NCI-H524 treated with DMSO at 0.1 percent for 48 hours (cell line): ENCODE results near the gene IGF1R.
A peak's percentile ranks its signal among the peaks of the same experiment; 100 is the strongest.

ENCODE experiments used
- DNase-seq: peaks from one replicate; lab custom pipeline; 2025; lab: John Stamatoyannopoulos, UW

IGF1R gene

DNA sequence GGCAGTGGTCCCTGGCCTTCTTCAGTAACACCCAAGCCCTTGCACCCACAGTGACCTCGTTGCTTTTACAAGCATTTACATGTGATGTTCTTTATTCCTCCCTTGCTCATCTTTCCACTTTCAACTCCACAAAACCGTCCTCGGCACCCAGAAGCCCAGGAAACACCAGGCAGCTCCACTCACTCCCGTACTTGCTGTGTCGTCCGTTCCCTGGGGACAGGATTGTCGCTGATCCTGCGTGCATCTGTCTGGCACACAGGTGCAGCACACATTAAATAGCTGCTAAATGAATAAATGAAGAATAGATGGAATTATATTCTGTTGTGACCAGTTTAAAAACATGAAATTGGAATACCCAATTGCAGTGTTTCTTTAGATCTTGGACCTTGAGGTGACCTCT, 239.6 kb downstream of the IGF1R start:
- peak; percentile 56 for DNase-seq

DNA sequence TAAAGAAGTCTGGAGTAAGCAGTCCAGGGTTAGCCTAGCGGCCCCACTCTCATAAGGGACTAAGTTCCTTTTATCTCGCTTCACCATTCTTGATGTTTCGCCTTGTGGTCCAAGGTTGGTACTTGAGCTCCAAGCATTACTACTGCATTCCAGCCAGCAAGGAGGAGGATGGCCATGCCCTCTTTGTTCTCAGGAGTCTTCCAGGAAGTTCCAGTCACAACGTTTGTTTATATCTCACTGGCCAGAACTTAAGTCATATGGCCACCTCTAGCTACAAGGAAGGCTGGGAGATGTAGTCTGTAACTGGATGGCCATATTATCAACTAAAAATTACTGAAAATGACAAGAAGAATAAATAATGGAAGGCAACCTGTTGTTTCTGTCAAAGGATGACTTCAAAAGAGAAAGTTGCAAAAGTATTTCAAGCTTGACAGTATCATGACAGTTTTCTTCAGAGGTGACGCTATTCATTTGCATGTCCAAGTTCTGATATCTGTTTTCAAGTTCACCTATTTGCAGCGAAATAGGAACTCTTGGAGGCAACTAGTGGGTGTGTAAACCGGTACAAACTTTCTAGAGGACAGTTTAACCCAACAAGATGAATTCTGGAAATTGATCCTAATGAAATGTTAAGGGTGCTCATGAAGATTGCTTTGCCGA, 240.6 kb downstream of the IGF1R start:
- no peak for DNase-seq

DNA sequence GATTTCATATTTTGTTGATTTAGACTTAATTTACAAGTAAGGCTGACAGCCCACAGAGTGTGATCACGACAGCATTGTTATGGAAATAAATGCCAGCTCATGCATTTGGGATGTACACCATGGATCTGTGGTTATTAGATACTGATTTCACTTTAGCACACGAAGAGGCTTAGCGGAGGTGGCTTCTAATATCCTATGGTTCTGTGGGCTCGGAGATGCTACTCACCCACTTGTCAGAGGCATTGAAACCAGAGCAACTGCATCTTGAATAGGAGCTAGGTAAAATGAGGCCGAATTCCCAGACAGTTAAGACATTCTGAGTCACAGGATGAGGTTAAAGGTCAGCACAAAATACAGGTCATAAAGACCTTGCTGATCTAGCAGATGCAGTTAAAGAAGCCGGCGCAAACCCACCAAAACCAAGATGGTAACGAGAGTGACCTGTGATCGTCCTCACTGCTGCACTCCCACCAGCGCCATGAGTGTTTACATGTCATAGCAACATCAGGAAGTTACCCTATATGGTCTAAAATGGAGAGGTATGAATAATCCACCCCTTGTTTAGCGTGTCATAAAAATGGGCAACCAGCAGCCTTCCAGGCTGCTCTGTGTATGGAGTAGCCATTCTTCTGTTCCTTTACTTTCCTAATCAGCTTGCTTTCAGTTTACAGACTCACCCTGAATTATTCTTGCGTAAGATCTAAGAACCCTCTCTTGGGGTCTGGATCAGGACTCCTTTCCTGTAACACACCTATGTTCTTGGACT, 241.8 kb downstream of the IGF1R start:
- DNase-seq = no peak

DNA sequence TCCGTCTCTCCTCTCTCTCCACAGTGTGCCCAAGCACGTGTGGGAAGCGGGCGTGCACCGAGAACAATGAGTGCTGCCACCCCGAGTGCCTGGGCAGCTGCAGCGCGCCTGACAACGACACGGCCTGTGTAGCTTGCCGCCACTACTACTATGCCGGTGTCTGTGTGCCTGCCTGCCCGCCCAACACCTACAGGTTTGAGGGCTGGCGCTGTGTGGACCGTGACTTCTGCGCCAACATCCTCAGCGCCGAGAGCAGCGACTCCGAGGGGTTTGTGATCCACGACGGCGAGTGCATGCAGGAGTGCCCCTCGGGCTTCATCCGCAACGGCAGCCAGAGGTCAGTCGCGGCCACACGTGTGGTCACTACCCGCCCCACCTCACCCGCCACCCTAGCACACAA, 243.0 kb downstream of the IGF1R start:
- no peak for DNase-seq

DNA sequence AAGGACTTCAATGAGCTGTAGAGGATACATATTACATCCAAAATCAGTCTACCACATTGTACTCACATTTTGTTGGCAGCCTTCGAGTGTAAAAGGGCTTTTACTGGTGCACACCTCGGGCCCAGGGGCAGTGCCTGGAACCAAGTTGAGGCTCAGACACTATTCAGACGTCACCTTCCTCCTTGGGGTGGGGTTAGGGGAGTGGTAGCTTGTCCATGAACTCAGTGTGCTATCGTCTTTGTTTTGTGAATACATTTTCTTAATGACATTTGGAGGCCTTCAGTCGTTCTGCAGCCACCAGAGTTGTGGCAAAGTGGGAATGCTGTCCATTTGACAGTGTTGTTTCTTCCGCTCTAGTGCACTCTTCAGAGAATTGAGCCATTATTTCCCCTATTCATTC, 245.1 kb downstream of the IGF1R start:
- no peak for DNase-seq

DNA sequence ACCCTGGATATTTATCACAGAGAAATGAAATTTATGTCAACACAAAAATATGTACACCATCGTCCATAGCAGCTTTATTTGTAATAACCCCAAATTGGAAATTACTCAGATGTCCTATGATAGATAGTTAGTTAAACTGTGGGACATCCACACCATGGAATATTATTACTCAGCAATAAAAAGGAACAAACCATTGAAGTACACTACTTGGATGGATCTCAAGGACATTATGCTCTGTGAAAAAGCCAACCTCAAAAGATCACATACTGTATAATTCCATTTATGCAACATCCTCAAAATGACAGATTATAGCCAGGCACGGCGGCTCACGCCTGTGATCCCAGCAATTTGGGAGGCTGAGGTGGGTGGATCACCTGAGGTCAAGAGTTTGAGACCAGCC, 246.0 kb downstream of the IGF1R start:
- no peak for DNase-seq

DNA sequence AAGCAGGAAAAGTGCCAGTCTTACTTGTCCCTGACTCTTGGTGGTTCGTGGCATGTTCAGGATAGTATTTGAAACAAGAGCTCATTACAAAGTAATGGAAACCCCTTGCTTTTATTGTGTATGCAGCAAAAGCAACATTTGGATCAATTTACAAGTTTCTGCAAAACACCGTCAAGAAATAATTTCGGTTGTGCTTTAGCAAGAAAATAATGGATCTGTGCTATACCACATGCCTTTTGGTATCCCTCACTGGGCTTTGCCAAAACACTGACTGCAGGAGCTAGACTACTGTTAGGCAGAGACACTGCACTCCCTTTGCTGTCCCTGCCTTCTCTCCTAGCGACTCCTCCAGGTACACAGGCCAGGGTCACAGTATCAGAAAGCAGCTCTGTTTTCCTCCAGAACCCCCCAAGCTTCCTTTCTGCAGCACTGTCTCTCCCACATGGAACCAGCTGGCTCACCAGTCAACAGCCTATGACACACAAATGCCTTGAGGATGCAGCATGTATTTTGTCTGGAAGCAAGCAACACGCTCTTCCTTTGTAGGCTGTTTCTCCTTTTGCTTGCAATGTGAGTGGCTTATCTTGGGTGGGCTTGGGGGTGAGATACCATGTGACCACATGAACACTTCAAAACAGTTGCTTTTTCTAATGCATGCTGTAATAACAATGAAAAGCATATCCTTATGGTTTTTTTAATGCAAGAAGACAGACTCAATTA, 247.8 kb downstream of the IGF1R start:
- no peak for DNase-seq

DNA sequence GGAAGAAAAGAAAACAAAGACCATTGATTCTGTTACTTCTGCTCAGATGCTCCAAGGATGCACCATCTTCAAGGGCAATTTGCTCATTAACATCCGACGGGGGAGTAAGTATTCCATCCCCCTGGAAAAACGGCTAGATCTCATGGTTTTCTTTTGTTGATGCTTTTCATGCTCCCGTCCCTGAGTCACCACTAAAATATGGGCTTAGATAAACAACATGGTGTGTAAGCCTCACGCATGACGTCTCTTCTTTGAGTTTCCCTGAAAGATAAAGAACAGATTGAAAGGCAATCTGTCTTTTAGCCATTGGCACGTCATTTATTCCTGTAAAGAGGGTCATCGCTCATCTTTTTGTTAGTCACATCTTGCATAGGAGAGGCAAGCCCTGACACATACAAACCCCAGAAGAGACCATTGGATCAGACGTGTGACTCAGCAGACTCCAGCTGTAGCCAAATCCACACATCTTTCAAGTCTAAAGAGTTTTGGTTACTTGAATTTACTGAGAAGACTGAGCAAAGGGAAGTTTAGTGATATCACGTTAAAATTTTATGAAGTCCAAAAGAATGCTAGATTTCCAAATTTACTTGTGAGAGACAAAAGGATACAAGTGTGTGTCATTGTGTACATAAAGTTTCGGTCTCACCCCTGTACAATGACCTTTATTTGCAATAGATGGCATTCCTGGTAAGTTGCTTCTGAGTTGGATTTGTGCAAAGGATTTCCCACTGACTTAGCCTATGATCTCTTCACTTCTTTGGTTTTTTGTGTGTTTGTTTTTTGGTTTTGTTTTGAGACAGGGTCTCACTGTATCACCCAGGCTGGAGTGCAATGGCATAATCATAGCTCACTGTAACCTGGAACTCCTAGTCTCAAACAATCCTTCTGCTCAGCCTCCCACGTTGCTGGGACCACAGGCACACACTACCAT, 248.7 kb downstream of the IGF1R start:
- no peak for DNase-seq

DNA sequence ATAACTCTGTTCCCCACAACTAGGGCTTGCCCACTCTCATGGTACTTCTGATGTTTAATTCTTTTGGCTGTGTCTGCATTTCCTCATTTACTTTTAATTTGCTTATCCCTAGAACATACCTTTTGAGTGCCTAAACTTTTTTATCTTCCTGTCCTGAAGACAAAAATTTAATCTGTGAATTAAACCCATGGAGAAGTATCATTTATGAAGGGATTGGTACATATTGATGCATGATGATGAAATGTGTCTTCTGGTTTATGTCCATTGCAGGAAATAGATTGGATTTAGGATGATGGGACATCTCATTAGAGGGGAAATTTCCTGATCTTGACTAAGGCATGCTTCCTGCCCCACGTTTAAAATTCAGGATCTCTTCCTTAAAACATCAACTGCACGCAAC, 249.8 kb downstream of the IGF1R start:
- DNase-seq = no peak

DNA sequence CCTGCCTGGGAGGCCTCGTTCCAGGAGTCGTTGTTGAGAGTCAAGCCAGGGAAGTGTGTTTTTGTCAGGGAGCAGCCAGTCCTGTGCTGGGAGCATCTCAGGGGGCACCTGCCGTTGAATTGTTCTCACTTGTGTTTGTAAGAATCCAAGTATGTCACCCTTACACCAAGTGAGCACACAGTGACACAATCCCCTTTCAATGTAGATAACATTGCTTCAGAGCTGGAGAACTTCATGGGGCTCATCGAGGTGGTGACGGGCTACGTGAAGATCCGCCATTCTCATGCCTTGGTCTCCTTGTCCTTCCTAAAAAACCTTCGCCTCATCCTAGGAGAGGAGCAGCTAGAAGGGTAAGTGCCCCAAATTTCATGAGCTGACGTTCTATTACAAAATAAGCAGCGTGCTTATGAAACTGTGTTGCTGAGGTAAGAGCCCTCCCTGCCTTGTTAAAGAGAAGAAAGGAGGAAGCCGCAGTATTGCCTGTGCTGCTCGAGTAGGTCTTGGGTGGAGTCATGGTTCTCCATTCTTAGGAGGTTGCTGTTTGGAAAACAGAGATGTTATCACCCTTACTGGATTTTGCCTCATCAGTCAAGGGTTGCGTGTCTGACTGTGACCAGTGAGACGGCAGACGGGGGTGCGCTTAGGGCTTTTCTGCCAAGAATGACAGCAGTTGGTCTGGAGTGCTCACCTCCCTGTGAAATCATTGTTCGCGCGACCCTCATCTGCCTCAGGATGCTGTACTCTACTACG, 251.1 kb downstream of the IGF1R start:
- DNase-seq = no peak

DNA sequence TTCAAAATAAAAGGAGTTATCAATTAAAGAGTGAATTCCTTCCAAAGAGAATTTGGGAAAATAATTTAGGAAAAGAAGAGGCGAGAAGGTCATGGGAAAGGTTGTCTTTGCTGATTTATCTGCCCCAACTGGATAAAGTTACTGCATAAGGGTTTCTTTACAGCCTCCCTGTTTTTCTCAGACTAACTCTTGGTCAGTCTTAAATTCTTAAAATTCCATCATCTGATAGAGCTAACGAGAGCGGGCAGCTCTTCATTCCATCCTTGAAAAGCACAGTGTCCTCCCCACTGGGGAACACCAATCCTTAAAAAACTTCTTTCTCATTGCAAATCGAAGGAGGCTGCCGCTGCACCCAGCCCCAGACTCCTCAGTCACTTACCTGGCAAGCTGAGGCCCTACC, 252.0 kb downstream of the IGF1R start:
- no peak for DNase-seq

DNA sequence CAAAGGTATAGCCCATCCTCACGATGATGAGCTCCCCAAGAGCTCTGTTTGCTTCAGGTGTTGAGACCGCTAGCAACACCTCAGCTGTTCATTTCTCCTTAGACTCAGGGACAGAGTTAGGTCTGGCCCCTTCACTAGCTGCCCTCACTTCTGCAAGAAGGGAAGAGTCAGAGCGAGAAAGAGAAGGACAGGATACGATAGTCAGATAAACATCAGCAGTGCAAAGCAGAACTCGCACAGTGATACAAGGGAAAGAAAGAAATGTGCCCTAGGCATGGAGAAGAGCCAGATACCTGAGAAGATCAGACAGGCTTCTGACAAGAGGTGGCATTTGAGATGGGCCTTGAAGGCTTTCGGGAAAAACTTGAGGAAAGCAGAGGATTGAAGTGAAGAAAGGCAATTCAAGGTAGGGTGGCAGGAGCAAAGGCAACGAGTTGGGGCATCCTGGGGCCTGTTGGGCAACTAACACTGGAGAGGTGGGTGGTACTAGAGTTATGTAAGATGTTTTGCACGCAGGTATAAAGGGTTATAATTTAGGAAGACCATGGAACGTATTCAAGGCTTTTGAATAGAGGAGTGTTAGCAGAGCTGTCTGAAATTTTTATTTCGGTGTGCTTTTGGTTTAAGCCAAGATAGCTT, 253.2 kb downstream of the IGF1R start:
- DNase-seq = no peak

DNA sequence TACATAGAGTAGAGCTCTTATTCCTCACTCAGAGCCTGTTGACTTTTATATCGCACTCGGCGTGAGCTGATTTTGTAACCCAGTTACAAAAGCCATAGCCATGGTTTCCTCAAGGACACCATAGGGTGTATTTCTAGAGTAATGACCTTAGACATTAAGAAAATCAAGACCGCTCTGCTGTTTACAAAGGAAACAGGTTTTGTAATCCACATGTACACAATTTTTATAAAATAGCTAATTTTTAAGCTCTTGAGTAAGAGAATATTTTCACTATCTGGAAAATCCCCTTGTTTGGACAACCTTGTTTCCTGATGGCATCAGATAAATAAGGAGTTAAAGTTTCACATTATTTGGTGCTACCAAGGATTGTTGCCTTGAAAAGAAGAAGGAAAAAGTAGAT, 254.6 kb downstream of the IGF1R start:
- no peak for DNase-seq

DNA sequence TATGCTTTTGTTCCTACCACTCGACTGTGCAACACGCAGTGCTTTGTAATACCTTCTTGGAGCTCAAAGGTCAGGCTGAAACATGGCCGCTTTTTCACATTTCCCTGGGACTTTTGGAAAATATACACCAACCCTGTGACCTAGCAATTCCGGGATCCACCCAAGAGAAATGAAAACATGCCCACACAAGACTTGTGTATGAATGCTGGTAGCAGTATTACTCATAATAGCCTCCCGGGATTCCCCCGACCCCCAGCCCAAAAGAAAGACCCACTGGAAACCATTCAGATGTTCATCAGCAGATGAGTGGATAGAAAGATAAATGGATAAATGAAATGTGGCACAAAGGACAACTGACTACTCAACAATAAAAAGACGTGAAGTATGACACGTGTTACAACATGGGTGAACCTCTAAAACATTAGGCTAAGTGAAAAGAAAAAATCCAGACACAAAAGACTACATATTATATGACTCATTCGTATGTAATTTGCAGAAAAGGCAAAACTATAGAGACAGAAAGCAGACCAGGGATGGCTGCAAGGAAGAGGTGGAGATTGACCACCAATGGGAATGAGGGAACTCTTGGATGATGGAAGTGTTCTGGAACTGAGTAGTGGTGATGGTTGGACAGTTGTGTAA, 255.2 kb downstream of the IGF1R start:
- no peak for DNase-seq

DNA sequence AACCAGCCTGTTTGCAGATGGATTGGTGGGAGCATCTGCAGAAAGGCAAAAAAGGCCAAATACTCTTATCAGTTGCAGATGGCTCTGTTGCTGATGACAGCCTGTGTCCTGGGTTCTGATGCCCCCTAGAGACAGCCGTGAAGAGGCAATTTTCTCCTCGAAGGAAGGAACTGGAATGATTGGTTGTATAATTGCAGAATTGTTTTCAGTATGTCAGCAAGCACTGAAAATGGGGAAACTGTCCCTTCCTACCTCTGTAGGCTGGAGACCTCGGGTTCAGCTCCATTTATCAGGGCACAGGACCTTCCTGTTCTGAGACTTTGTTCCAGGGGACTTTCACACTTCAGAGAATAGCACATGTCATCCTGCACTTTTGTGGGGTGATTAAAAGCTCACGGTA, 256.2 kb downstream of the IGF1R start:
- DNase-seq = no peak

DNA sequence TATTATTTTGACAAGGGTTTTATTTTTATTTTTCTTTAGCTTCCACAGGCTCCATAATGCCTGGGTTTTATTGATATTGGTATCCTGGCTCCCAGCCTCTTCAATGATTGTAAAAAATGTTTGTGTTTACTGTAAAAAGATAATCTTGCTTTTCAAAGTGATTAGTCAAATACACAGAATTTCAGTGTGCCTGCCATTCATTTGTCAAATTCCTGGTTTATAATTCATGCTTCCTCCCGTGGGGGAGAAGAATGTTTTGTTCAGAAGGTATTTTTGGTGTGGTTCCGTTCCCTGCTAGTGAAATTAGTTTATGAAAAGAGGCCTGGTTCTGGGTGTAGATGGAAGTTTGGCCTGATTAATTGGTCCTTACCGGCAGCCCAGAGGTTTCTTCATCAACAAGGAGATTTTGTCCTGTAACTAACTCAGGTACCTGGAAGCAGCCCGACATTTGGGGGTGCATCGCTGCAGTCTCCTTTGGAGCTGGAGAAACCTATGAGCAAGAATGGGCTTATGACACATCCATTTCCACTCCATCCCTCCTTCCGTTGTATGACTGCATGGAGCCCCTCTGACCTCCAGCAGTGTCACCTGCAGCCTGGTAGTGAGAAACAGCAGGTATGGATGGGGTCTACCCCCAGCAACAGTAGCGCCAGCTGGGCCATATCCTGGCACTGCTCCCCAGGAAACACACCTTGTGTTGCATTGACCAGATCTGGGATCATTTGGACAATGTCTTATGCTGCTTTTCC, 257.8 kb downstream of the IGF1R start:
- DNase-seq = no peak

DNA sequence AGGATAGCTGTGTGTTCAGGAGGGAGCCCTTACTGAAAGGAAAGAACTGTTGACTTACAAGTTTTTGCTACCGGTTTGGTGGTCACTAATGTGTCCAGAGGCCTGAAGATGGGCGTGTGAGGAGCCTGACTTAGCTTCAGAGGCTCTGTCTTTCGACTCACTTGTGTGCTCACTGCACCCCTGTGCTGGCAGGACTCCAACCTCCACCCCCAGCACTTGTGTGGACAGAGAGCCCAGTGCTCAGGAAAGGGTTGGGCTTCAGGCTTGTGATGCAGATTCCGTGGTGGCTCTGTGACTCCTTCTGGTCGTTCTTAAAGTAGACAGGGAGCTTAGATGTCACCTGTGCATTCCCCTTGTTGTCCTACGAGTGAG, 258.4 kb downstream of the IGF1R start:
- DNase-seq = no peak

DNA sequence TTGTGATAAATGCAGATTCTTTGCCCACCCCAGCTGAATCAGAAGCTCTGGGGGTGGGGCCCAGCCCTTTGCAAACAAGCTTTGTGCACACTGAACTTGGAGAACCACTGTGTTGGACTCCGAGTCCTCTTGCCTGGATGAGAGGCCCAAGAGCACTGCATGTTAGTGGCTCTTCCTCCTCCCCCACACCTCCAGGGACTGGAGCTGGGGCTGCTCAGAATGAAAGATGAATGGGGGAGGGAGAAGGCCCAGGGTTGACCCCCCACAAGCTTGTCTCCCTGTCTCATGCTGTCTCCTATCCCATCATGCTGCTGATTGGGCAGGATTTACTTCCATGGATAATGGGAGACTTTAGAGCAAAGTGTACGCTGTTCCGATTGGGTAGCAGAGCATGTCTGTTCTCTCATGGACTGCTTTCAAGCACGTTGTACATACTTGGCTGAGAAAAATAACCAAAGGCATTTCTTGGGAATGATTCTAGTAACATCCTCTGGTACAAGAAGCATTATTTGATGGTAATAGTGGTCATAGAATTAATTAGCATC, 259.7 kb downstream of the IGF1R start:
- DNase-seq = no peak
